ENCODE measurements around the gene TTC24.
"Not testable (repeated sequence)": the region's sequence is repeated elsewhere in the genome, so short reads cannot be mapped to it uniquely, and the experiment has no call there.

TTC24 gene

DNA sequence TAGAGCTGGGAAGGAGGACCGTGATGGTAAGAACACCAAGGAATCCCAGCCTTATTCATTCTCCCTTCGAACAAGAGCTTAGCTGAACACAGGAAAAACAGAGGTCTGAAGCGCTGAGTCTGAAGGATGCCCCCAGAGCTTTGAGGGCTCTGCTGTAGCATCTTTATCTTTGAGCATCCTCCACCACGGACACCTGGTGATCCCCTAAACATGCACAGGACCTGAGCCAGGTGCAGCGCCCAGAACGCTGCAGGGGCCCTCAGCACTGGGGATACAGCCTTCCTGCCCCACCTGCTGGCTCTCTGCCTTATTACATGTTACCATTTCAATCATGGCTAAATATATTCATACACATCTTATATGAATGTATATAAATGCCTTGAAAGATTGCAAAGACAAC lies 29.5 kb downstream of the TTC24 start:
- DNase-seq (ENCODE audit: low read depth) = no peak

GRCh38 chr1:156610072-156610471 lies 30.5 kb downstream of the TTC24 start:
- not testable (repeated sequence) for DNase-seq (ENCODE audit: low read depth)

GRCh38 chr1:156612666-156613065 lies 33.1 kb downstream of the TTC24 start:
- DNase-seq (ENCODE audit: low read depth) = no peak

DNA sequence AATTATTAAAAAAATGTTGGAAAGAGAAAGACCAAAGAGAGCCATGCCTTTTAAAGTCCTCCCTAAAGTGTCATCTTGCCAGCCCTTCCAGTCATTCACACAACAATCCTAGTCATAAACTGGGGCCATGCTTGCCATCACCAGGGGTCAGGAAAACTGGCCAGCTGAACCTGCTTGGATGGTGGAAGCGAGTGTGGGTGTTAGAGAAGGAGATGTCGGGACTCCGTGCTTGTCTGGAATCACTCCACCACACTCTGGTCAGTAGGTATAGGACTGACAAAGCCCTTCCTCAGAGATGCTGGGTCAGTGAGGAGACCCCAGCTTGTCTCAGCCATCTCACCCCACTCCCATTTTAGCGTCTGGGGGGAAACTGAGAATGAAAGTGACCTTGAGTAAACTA lies 36.4 kb downstream of the TTC24 start:
- DNase-seq (ENCODE audit: low read depth) = no peak

GRCh38 chr1:156616463-156616862 lies 36.9 kb downstream of the TTC24 start:
- DNase-seq (ENCODE audit: low read depth) = peak; percentile 65

DNA sequence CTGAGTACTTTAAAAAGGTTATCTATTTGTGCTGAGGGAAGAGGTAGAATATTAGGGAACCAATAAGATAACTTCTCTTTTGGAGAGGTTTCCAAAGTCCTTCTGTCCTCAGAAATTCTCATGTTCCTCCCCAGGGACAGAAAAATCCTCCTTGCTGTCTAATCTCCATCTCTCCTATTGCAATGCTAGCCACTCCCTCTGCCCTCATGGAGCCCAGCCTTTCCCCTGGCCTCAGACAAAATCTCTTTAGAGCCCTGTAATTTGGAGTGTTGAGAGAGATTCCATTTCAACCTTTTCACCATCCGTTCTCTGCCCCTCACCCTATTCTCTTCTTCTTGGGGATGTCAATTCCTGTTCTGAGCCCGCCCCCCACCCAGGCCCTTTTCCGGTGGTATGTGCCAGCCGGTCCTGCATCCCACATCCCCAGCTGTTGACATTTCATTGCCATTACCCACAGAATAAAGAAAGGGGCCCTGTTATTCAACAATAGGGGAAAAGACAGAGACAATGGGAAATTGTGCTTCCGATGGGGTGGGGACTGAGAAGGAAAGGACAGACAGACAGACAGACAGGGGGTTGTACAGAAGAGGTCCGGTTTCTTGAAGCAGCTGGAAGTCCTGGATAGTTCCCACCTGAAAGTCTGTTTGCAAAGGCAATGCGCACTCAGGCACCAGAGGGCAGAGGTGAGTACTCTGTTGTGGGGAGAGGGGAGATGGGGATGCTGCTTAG lies 39.5 kb downstream of the TTC24 start, which contains the start of gene HAPLN2:
Gene HAPLN2, plus strand, starts transcription at position 563 of the 729 bp plus-strand sequence. CDS start 4,076 bp downstream, outside the sequence.
- DNase-seq (ENCODE audit: low read depth) = no peak

GRCh38 chr1:156619582-156619955 lies 40.0 kb downstream of the TTC24 start:
- no peak for DNase-seq (ENCODE audit: low read depth)

- DNase-seq (ENCODE audit: low read depth) = no peak
Observed at GRCh38 chr1:156622581-156623297, 43.2 kb downstream of the TTC24 start.

DNA sequence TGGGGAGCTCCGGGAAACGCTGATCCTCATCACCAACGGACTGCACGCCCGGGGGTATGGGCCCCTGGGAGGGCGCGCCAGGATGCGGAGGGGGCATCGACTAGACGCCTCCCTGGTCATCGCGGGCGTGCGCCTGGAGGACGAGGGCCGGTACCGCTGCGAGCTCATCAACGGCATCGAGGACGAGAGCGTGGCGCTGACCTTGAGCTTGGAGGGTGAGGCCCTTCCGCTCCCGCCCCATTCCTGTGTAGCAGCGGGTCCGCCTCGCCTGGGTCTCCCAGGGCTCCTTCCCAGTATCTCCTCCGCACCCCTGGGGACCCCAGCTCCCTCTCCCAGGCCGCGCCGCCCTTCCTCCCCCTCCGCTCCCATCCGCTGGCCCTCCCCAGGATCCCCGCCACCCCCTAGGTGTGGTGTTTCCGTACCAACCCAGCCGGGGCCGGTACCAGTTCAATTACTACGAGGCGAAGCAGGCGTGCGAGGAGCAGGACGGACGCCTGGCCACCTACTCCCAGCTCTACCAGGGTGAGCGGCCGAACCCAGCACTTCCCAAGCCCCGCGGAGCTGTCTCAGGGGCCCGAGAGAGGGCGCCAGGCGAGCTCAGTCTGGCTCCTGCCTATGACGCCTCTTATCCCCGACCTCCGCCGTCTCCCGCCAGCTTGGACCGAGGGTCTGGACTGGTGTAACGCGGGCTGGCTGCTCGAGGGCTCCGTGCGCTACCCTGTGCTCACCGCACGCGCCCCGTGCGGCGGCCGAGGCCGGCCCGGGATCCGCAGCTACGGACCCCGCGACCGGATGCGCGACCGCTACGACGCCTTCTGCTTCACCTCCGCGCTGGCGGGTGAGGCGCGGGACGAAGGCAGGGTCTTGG lies 44.7 kb downstream of the TTC24 start:
- peak; percentile 49 for DNase-seq (ENCODE audit: low read depth)

GRCh38 chr1:156624814-156625435 lies 45.4 kb downstream of the TTC24 start:
- no peak for DNase-seq (ENCODE audit: low read depth)

GRCh38 chr1:156625436-156626078 lies 46.0 kb downstream of the TTC24 start:
- DNase-seq (ENCODE audit: low read depth) = no peak

GRCh38 chr1:156626079-156626438 lies 46.5 kb downstream of the TTC24 start:
- DNase-seq (ENCODE audit: low read depth) = no peak

DNA sequence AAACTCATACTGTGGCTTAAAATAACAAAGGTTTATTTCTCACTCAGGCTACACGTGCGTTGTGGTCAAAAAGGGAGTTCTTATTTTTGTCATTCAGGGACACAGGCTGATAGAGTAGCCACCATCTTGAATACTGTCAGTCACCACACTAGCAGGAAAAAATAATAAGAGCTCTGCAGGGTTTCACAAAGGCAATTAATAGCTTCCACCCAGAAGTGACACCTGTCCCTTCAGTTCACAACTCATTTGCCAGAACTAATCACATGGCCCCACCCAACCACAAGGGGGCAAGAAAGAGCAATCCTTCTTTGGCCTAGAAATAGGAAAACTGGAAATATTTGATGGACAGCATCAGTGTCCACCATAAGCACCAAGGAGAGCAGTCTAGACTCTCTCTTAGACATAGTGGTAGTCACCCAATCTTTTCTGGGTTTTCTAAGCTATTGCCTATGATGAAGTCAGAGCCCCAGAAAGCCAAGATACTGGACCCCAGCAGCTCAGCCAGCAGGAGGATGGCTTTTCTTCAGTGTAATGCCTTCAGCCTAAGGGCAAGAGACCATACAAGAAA lies 47.9 kb downstream of the TTC24 start:
- peak; percentile 54 for DNase-seq (ENCODE audit: low read depth)

- no peak for DNase-seq (ENCODE audit: low read depth)
Observed at GRCh38 chr1:156629823-156630449, 50.4 kb downstream of the TTC24 start.

DNA sequence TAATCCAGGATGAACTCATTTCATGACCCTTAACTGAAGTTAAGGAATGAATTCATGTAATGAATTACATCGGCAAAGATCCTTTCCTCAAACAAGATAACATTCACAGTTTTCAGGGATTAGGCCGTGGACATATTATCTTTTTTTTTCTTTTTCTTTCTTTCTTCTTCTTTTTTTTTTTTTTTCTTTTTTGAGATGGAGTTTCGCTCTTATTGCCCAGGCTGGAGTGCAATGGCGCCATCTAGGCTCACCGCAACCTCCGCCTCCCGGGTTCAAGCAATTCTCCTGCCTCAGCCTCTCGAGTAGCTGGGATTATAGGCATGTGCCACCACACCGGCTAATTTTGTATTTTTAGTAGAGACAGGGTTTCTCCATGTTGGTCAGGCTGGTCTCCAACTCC lies 51.6 kb downstream of the TTC24 start:
- not testable (repeated sequence) for DNase-seq (ENCODE audit: low read depth)

DNA sequence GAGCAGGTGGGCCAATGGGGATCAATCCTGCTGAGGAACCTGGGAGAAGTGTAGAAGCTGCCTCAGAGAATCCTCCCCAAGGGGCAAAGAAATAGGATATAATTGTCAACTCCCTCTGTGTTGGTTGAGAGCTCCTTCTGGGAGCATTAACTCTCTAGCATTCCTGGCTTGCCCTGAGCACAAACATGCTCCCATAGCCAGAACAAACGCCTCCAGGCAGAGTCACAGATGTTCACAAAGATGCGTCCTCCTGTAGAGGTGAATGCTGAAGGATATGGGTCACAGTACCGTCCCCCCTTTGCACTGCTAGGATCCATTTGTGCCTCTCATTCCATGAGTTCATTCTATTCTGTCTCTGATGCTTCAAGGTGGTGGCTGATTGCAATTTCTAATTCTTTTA lies 52.8 kb downstream of the TTC24 start:
- DNase-seq (ENCODE audit: low read depth) = no peak
